HepG2 (cell line): ENCODE results near the gene HSPB2. TPM values are rescaled to one million over a fixed set of nuclear protein-coding genes. Genes with fewer than 3 reads are reported as not detected.

Source experiments
- ETS1 ChIP-seq: sonication (generic); formaldehyde crosslinking; IDR thresholded peaks from 2 replicates; pipeline ENCODE4 v1.4.0; 2020; ENCODE audit warnings: missing genetic modification reagents
- HBP1 ChIP-seq: IDR thresholded peaks from 2 replicates; pipeline ENCODE4 v1.6.1; 2016; ENCODE audit warnings: low read depth, control low read depth
- HMG20A ChIP-seq: IDR thresholded peaks from 2 replicates; pipeline ENCODE4 v1.6.1; 2016; ENCODE audit warnings: borderline replicate concordance
- JDP2 ChIP-seq: sonication (generic); formaldehyde crosslinking; IDR thresholded peaks from 2 replicates; pipeline ENCODE4 v1.8.1; 2022; ENCODE audit warnings: missing genetic modification reagents, borderline replicate concordance
- MTA3 ChIP-seq: sonication (generic); formaldehyde crosslinking; IDR thresholded peaks from 2 replicates; pipeline ENCODE4 v1.4.0; 2020; ENCODE audit warnings: missing genetic modification reagents
- MYNN ChIP-seq: sonication (generic); formaldehyde crosslinking; IDR thresholded peaks from 2 replicates; pipeline ENCODE4 v1.4.0; 2020; ENCODE audit warnings: mild to moderate bottlenecking, low read depth, missing genetic modification reagents
- POLR2G ChIP-seq: fragments of 200-400 bp; formaldehyde crosslinking; IDR thresholded peaks from 2 replicates; pipeline ENCODE4 v1.6.1; 2018; ENCODE audit warnings: mild to moderate bottlenecking, low read depth, low read length, moderate library complexity
- PPARG ChIP-seq: conservative IDR thresholded peaks from 2 replicates; pipeline ENCODE4 v1.6.1; 2016; ENCODE audit warnings: missing biosample characterization, missing genetic modification reagents
- RARA ChIP-seq: IDR thresholded peaks from 2 replicates; pipeline ENCODE4 v1.6.1; 2016; ENCODE audit warnings: missing genetic modification reagents, missing compliant biosample characterization
- SATB2 ChIP-seq: sonication (generic); formaldehyde crosslinking; IDR thresholded peaks from 2 replicates; pipeline ENCODE4 v1.5.0; 2020; ENCODE audit warnings: missing genetic modification reagents
- SNAPC2 ChIP-seq: sonication (generic); formaldehyde crosslinking; IDR thresholded peaks from 2 replicates; pipeline ENCODE4 v1.8.1; 2022; ENCODE audit warnings: mild to moderate bottlenecking, missing genetic modification reagents
- SRY ChIP-seq: sonication (generic); formaldehyde crosslinking; IDR thresholded peaks from 2 replicates; pipeline ENCODE4 v1.8.0; 2022; ENCODE audit warnings: mild to moderate bottlenecking, missing genetic modification reagents
- TBX2 ChIP-seq: sonication (generic); formaldehyde crosslinking; IDR thresholded peaks from 2 replicates; pipeline ENCODE4 v1.5.0; 2020; ENCODE audit warnings: missing genetic modification reagents, mild to moderate bottlenecking, borderline replicate concordance
- TCF7L2 ChIP-seq: IDR thresholded peaks from 2 replicates; pipeline ENCODE4 v1.6.1; 2011; ENCODE audit warnings: mild to moderate bottlenecking, low read depth, low read length, moderate library complexity
- TSC22D2 ChIP-seq: sonication (generic); formaldehyde crosslinking; IDR thresholded peaks from 2 replicates; pipeline ENCODE4 v1.5.1; 2020; ENCODE audit warnings: missing genetic modification reagents, mild to moderate bottlenecking, borderline replicate concordance
- ZBTB21 ChIP-seq: sonication (generic); formaldehyde crosslinking; IDR thresholded peaks from 2 replicates; pipeline ENCODE4 v1.4.0; 2020; ENCODE audit warnings: missing genetic modification reagents
- ZFP1 ChIP-seq: IDR thresholded peaks from 2 replicates; pipeline ENCODE4 v1.6.1; 2016
- ZMYM4 ChIP-seq: sonication (generic); formaldehyde crosslinking; IDR thresholded peaks from 2 replicates; pipeline ENCODE4 v1.8.1; 2023; ENCODE audit warnings: mild to moderate bottlenecking, missing genetic modification reagents
- ZNF232 ChIP-seq: sonication (generic); formaldehyde crosslinking; IDR thresholded peaks from 2 replicates; pipeline ENCODE4 v1.4.0; 2020; ENCODE audit warnings: missing genetic modification reagents, borderline replicate concordance
- ZNF577 ChIP-seq: sonication (generic); formaldehyde crosslinking; IDR thresholded peaks from 2 replicates; pipeline ENCODE4 v1.4.0; 2020; ENCODE audit warnings: mild to moderate bottlenecking, low read depth, missing genetic modification reagents, borderline replicate concordance
- ZNF639 ChIP-seq: conservative IDR thresholded peaks from 2 replicates; pipeline ENCODE4 v1.6.1; 2018; ENCODE audit warnings: missing genetic modification reagents
- ZNF7 ChIP-seq: IDR thresholded peaks from 2 replicates; pipeline ENCODE4 v1.6.1; 2016; ENCODE audit warnings: missing biosample characterization, missing genetic modification reagents
- ZSCAN31 ChIP-seq: sonication (generic); formaldehyde crosslinking; IDR thresholded peaks from 2 replicates; pipeline ENCODE4 v1.5.0; 2020; ENCODE audit warnings: low read depth, mild to moderate bottlenecking, missing genetic modification reagents
- polyA plus RNA-seq, 8 experiments: library from polyadenylated mRNA; depleted of rRNA in 3 of 8; stranded (reverse) in 7 of 8; unstranded in 1 of 8; fragments of >200 nt; fragmentation: Illumina TruSeq in 4 of 8; extraction: Trizol in 4 of 8; gene quantifications; 2 replicates each; pipeline versions ENCODE4 v1.2.1 to v1.2.3, GENCODE V29; 2011 to 2016; ENCODE audit warnings: low read depth in 4 of 8, missing spikeins in 1 of 8, mixed read lengths in 1 of 8; ENCODE audit not compliant: insufficient read depth in 1 of 8
- total RNA-seq, 5 experiments: library from RNA; depleted of rRNA; stranded (reverse); fragments of >200 nt; fragmentation: Illumina TruSeq; extraction: Trizol; gene quantifications; 2 replicates each; pipeline ENCODE4 v1.2.3, GENCODE V29; 2016; ENCODE audit warnings: low read depth in 1 of 5

The HSPB2 gene
- total and polyA plus RNA-seq, 2 of the 13 experiments (the other 11 are each of a cell fraction or from before 2014, with no cell fraction given), result 0.04 TPM; not detected in 1

- peak; percentile 83; the same call in 1 of the 2 replicates for TF ChIP-seq SNAPC2
- no peak; the same call in 1 of the 2 replicates for TF ChIP-seq RARA (CRISPR knock-in tag)
- no peak for TF ChIP-seq HMG20A (CRISPR knock-in tag)
- TF ChIP-seq ZFP1, result no peak
- no peak; the same call in 1 of the 2 replicates for TF ChIP-seq ZNF639
- TF ChIP-seq MYNN (CRISPR knock-in tag), result no peak
- TF ChIP-seq TCF7L2, result no peak
- no peak for TF ChIP-seq ZNF577
- TF ChIP-seq MTA3, result no peak
- TF ChIP-seq ZMYM4, result peak; percentile 86
- no peak; the same call in 1 of the 2 replicates for TF ChIP-seq SRY
- TF ChIP-seq ZNF232, result peak; percentile 45; the same call in 1 of the 2 replicates
- TF ChIP-seq SATB2 (CRISPR knock-in tag), result 0 out of 2 replicates have a peak, but pooled peaks have one; percentile 22
- TF ChIP-seq JDP2 (CRISPR knock-in tag), result no peak
- peak; percentile 64 for TF ChIP-seq ZSCAN31
- TF ChIP-seq ZNF7 (CRISPR knock-in tag), result no peak
- TF ChIP-seq POLR2G, result peak; percentile 85
- TF ChIP-seq ETS1, result no peak
- TF ChIP-seq ZBTB21, result no peak
- no peak for TF ChIP-seq TSC22D2 (CRISPR knock-in tag)
- peak; percentile 8; the same call in 1 of the 2 replicates for TF ChIP-seq PPARG (CRISPR knock-in tag)
- no peak for TF ChIP-seq HBP1
- TF ChIP-seq TBX2, result peak; percentile 35; the same call in 1 of the 2 replicates
Measured at GRCh38 chr11:111870886-111871692, 41.4 kb upstream of the HSPB2 start, which contains the start of gene ALG9 (continued).
